Measurements from ENCODE around the gene TMEM63A.

DNA sequence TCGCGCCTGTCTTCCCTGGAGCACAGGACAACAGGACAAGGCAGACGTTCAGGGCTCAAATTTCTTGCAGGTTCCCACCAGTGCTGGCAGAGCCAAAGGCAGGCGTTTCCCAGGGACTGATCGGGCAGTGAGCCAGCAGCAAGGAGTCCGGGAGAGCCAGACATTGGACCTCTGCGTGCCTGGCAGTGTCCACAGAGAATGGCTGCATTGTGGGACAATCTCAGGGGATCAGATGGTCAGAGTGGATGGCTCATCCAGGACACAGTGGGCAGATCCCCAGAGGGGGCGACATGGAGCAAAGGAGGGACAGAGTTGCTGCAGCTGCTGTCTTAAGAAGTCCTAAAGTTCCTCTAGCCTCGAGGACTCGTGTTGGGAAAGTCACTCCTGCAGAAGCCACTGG, 4.6 kb downstream of the TMEM63A start:
- no peak for TF ChIP-seq ZNF274 (CRISPR knock-in tag; IDR thresholded peaks at IDR 0.05)
- no peak for TF ChIP-seq ZBTB21 (CRISPR knock-in tag; IDR thresholded peaks at IDR 0.05)
- no peak for TF ChIP-seq TCF7L2 (IDR thresholded peaks at IDR 0.05; ENCODE audit: low read depth, low read length)
- no peak for TF ChIP-seq ZNF777 (CRISPR knock-in tag; IDR thresholded peaks at IDR 0.05)

Measured in HepG2 (cell line).